HG02970 (cell line): Measurements from ENCODE around the gene LEMD2.

Experiments
- ATAC-seq: cut with Tn5 transposase; IDR thresholded peaks from one replicate; pipeline ENCODE4 v1.9.1; 2021; ENCODE audit warnings: mild to moderate bottlenecking, moderate library complexity, moderate number of reproducible peaks; ENCODE audit not compliant: unreplicated experiment, low FRiP score

Gene LEMD2

GRCh38 chr6:33761581-33761921, 27.4 kb downstream of the LEMD2 start:
- ATAC-seq = no peak

- no peak for ATAC-seq
Observed at GRCh38 chr6:33759887-33760629, 28.9 kb downstream of the LEMD2 start.

- ATAC-seq = no peak
Observed at GRCh38 chr6:33758815-33759216, 30.1 kb downstream of the LEMD2 start.

- no peak for ATAC-seq
Observed at GRCh38 chr6:33757906-33758305, 31.0 kb downstream of the LEMD2 start.

- ATAC-seq = no peak
Observed at GRCh38 chr6:33757113-33757512, 31.8 kb downstream of the LEMD2 start.

- ATAC-seq = no peak
Observed at GRCh38 chr6:33756211-33756954, 32.5 kb downstream of the LEMD2 start.

- no peak for ATAC-seq
Observed at GRCh38 chr6:33755070-33755869, 33.7 kb downstream of the LEMD2 start.

GRCh38 chr6:33754222-33754621, 34.7 kb downstream of the LEMD2 start:
- ATAC-seq = no peak

- ATAC-seq = no peak
Observed at GRCh38 chr6:33752646-33753015, 36.3 kb downstream of the LEMD2 start.

- ATAC-seq = no peak
Observed at GRCh38 chr6:33751771-33752645, 36.9 kb downstream of the LEMD2 start.

GRCh38 chr6:33750244-33750991, 38.5 kb downstream of the LEMD2 start:
- ATAC-seq = no peak

GRCh38 chr6:33749401-33749800, 39.5 kb downstream of the LEMD2 start:
- ATAC-seq = no peak

GRCh38 chr6:33748841-33749240, 40.1 kb downstream of the LEMD2 start:
- no peak for ATAC-seq

- ATAC-seq = no peak
Observed at GRCh38 chr6:33747823-33748222, 41.1 kb downstream of the LEMD2 start.

GRCh38 chr6:33746651-33747100, 42.3 kb downstream of the LEMD2 start, which contains the start of gene IP6K3:
TSS of gene IP6K3 (minus strand) at chr6:33746905. CDS start at chr6:33735476, 11,429 bp downstream.
- ATAC-seq = no peak

- no peak for ATAC-seq
Observed at GRCh38 chr6:33746036-33746600, 42.8 kb downstream of the LEMD2 start.

GRCh38 chr6:33745548-33745947, 43.4 kb downstream of the LEMD2 start:
- no peak for ATAC-seq

GRCh38 chr6:33744895-33745546, 43.9 kb downstream of the LEMD2 start:
- no peak for ATAC-seq
